OCI-LY1 (cell line): ENCODE results near the gene MACROD1.

Source experiments
- CTCF ChIP-seq: fragments of 200-600 bp; sonication (generic), shearing (Covaris generic); IDR thresholded peaks from 2 replicates; pipeline ENCODE4 v1.5.1; 2017; ENCODE audit warnings: mild to moderate bottlenecking, antibody characterized with exemption, low read length, moderate library complexity, mixed read lengths
- EZH2 ChIP-seq: fragments of 200-600 bp; sonication (generic), shearing (Covaris generic); IDR thresholded peaks from 2 replicates; pipeline ENCODE4 v1.8.0; 2017; ENCODE audit warnings: borderline replicate concordance, mixed run types, mild to moderate bottlenecking, antibody characterized with exemption, low read length, moderate library complexity, mixed read lengths

- TF ChIP-seq CTCF: no peak
- TF ChIP-seq EZH2: no peak
Measured at GRCh38 chr11:63966444-63966843, 199.5 kb downstream of the MACROD1 start.
